HEK293 (cell line): ENCODE results near the gene TMEM14C.

Source experiments
- GLI2 ChIP-seq: fragments of 450-650 bp; formaldehyde crosslinking; IDR thresholded peaks from 2 replicates; pipeline ENCODE4; 2017; ENCODE audit warnings: missing biosample characterization, missing genetic modification characterization, low read depth, borderline replicate concordance
- HOXA7 ChIP-seq: sonication (generic); formaldehyde crosslinking; IDR thresholded peaks from 2 replicates; pipeline ENCODE4 v1.8.1; 2022; ENCODE audit warnings: missing genetic modification reagents, borderline replicate concordance
- MYNN ChIP-seq: fragments of 450-650 bp; formaldehyde crosslinking; IDR thresholded peaks from 2 replicates; pipeline ENCODE4 v1.5.1; 2016; ENCODE audit warnings: missing biosample characterization, missing genetic modification characterization, borderline replicate concordance
- ZNF394 ChIP-seq: fragments of 450-650 bp; formaldehyde crosslinking; IDR thresholded peaks from 2 replicates; pipeline ENCODE4 v1.5.1; 2016; ENCODE audit warnings: missing biosample characterization, missing genetic modification characterization, mild to moderate bottlenecking, moderate library complexity, borderline replicate concordance
- ZNF433 ChIP-seq: fragments of 450-650 bp; formaldehyde crosslinking; IDR thresholded peaks from 2 replicates; pipeline ENCODE4 v1.5.1; 2016; ENCODE audit warnings: missing biosample characterization, missing genetic modification characterization, low read depth
- TF ChIP-seq, protein P1 (sequence below): fragments of 450-650 bp; formaldehyde crosslinking; IDR thresholded peaks from 2 replicates; pipeline ENCODE4 v1.5.1; 2016; ENCODE audit warnings: missing biosample characterization, missing genetic modification characterization
- TF ChIP-seq, protein P2 (sequence below): fragments of 450-650 bp; formaldehyde crosslinking; IDR thresholded peaks from 2 replicates; pipeline ENCODE4 v1.5.1; 2016; ENCODE audit warnings: missing biosample characterization, missing genetic modification characterization

- TF ChIP-seq, protein P1, sequence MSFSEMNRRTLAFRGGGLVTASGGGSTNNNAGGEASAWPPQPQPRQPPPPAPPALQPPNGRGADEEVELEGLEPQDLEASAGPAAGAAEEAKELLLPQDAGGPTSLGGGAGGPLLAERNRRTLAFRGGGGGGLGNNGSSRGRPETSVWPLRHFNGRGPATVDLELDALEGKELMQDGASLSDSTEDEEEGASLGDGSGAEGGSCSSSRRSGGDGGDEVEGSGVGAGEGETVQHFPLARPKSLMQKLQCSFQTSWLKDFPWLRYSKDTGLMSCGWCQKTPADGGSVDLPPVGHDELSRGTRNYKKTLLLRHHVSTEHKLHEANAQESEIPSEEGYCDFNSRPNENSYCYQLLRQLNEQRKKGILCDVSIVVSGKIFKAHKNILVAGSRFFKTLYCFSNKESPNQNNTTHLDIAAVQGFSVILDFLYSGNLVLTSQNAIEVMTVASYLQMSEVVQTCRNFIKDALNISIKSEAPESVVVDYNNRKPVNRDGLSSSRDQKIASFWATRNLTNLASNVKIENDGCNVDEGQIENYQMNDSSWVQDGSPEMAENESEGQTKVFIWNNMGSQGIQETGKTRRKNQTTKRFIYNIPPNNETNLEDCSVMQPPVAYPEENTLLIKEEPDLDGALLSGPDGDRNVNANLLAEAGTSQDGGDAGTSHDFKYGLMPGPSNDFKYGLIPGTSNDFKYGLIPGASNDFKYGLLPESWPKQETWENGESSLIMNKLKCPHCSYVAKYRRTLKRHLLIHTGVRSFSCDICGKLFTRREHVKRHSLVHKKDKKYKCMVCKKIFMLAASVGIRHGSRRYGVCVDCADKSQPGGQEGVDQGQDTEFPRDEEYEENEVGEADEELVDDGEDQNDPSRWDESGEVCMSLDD (tag by site-specific recombination): no peak
- no peak for TF ChIP-seq HOXA7 (CRISPR knock-in tag)
- TF ChIP-seq GLI2 (tag by site-specific recombination): no peak
- TF ChIP-seq, protein P2, sequence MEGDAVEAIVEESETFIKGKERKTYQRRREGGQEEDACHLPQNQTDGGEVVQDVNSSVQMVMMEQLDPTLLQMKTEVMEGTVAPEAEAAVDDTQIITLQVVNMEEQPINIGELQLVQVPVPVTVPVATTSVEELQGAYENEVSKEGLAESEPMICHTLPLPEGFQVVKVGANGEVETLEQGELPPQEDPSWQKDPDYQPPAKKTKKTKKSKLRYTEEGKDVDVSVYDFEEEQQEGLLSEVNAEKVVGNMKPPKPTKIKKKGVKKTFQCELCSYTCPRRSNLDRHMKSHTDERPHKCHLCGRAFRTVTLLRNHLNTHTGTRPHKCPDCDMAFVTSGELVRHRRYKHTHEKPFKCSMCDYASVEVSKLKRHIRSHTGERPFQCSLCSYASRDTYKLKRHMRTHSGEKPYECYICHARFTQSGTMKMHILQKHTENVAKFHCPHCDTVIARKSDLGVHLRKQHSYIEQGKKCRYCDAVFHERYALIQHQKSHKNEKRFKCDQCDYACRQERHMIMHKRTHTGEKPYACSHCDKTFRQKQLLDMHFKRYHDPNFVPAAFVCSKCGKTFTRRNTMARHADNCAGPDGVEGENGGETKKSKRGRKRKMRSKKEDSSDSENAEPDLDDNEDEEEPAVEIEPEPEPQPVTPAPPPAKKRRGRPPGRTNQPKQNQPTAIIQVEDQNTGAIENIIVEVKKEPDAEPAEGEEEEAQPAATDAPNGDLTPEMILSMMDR (tag by site-specific recombination): no peak
- TF ChIP-seq MYNN: no peak
- no peak for TF ChIP-seq ZNF394 (tag by site-specific recombination)
- no peak for TF ChIP-seq ZNF433 (tag by site-specific recombination)
Measured at GRCh38 chr6:10730254-10730653, 7.4 kb downstream of the TMEM14C start.
